Heart left ventricle (tissue), 11 donors: ENCODE data around the gene MST1R. TPM values are rescaled to one million over a fixed set of nuclear protein-coding genes. Genes with fewer than 3 reads are reported as not detected.

ENCODE experiments used
- polyA plus RNA-seq, 2 donors: library from polyadenylated mRNA; stranded (reverse); fragments of 200-250 nt; gene quantifications; one replicate each; pipeline ENCODE4 v1.2.3, GENCODE V29; 2013
- total RNA-seq, 9 donors: library from RNA; depleted of rRNA in 2 of 9; stranded (reverse); fragments of >200 nt in 2 of 9; fragmentation: NEBNext Ultra II Directional in 3 of 9; extraction: Animal tissue kit (Norgen Biotek cat#: 25700) in 3 of 9; gene quantifications; one replicate each; pipeline versions ENCODE4 v1.1.0 to v1.2.4, GENCODE V29; 2016 to 2023
- donor health status: ischemic (EF 13 %, LVEDD 7.1; RV severe dilation, severe dysfunction).
- donor health status: healthy with polysubstance abuse.
- donor health status: DM: no; HTN: yes; CAD: no.
- donor health status: DM: no; HTN: no; CAD: no.
- donor health status: ischemic (EF 25% LVEDD 5.7; RV mildly dilated, moderate dysfunction).
- donor health status: healthy.
- donor health status: DM: yes; HTN: yes; CAD: no.
- donor health status: PGD.
- donor health status: nonischemic (EF 23%, LVEDD 6.1; RV moderate dilation, normal function).

The MST1R gene
- total and polyA plus RNA-seq, 11 donors: 0.79 to 8.9 (median 1.8) TPM

Other genes starting within 250 kb of the MST1R start
- gene APEH, start 229.5 kb downstream of the MST1R start, total RNA-seq: 100 to 1,000 TPM in 6 of 9 donors, 10 to 100 TPM in 3; 74.6 to 136 (median 105) TPM
- gene APEH, start 229.5 kb downstream of the MST1R start, polyA plus RNA-seq: 10 to 100 TPM; 18.3 to 84.9 TPM
- 10 to 100 TPM in 1 of 9 donors, 1 to 10 TPM in 8; 1.8 to 29.4 (median 3.2) TPM for gene MST1, start 214.4 kb downstream of the MST1R start, total RNA-seq
- gene MST1, start 214.4 kb downstream of the MST1R start, polyA plus RNA-seq: 1 to 10 TPM; 2.0 to 4.4 TPM
- gene RNF123, start 214.3 kb downstream of the MST1R start, total RNA-seq: 10 to 100 TPM; 44.6 to 61.4 (median 49.5) TPM
- gene RNF123, start 214.3 kb downstream of the MST1R start, polyA plus RNA-seq: 10 to 100 TPM; 27.7 to 28.5 TPM
- gene AMIGO3, start 184.2 kb downstream of the MST1R start, total RNA-seq: 1 to 10 TPM in 1 of 9 donors, under 1 TPM in 2, not detected in 6; 0.14 to 1.4 (median 0.40) TPM
- under 1 TPM; 0.69 to 0.76 TPM for gene AMIGO3, start 184.2 kb downstream of the MST1R start, polyA plus RNA-seq
- 10 to 100 TPM in 8 of 9 donors, 1 to 10 TPM in 1; 9.4 to 21.8 (median 13.7) TPM for gene GMPPB, start 179.9 kb downstream of the MST1R start, total RNA-seq
- 10 to 100 TPM in 1 of 2 donors, 1 to 10 TPM in 1; 7.6 to 53.7 TPM for gene GMPPB, start 179.9 kb downstream of the MST1R start, polyA plus RNA-seq
- gene IP6K1, start 117.3 kb downstream of the MST1R start, total RNA-seq: 10 to 100 TPM; 12.6 to 36.6 (median 20.4) TPM
- 10 to 100 TPM in 1 of 2 donors, 1 to 10 TPM in 1; 8.9 to 29.3 TPM for gene IP6K1, start 117.3 kb downstream of the MST1R start, polyA plus RNA-seq
- gene CDHR4, start 104.0 kb downstream of the MST1R start, total RNA-seq: not detected
- gene CDHR4, start 104.0 kb downstream of the MST1R start, polyA plus RNA-seq: not detected
- gene INKA1, start 100.6 kb downstream of the MST1R start, total RNA-seq: 1 to 10 TPM; 1.1 to 5.0 (median 3.3) TPM
- gene INKA1, start 100.6 kb downstream of the MST1R start, polyA plus RNA-seq: 1 to 10 TPM; 3.0 to 4.2 TPM
- gene UBA7, start 89.9 kb downstream of the MST1R start, total RNA-seq: 10 to 100 TPM; 13.7 to 72.1 (median 22.1) TPM
- gene UBA7, start 89.9 kb downstream of the MST1R start, polyA plus RNA-seq: 10 to 100 TPM in 1 of 2 donors, 1 to 10 TPM in 1; 8.5 to 22.8 TPM
- gene TRAIP, start 47.3 kb downstream of the MST1R start, total RNA-seq: 1 to 10 TPM in 3 of 9 donors, under 1 TPM in 5, not detected in 1; 0.37 to 6.3 (median 0.99) TPM
- gene TRAIP, start 47.3 kb downstream of the MST1R start, polyA plus RNA-seq: 1 to 10 TPM in 1 of 2 donors, under 1 TPM in 1; 0.72 to 1.3 TPM
- not detected for gene CAMKV, start 34.0 kb downstream of the MST1R start, total RNA-seq
- not detected for gene CAMKV, start 34.0 kb downstream of the MST1R start, polyA plus RNA-seq
- gene MON1A, start 25.9 kb upstream of the MST1R start, total RNA-seq: 10 to 100 TPM in 2 of 9 donors, 1 to 10 TPM in 7; 4.8 to 13.0 (median 7.7) TPM
- gene MON1A, start 25.9 kb upstream of the MST1R start, polyA plus RNA-seq: 10 to 100 TPM in 1 of 2 donors, 1 to 10 TPM in 1; 5.2 to 16.3 TPM
- 10 to 100 TPM; 21.1 to 41.4 (median 32.6) TPM for gene RBM6, start 36.3 kb upstream of the MST1R start, total RNA-seq
- 10 to 100 TPM; 27.6 to 75.1 TPM for gene RBM6, start 36.3 kb upstream of the MST1R start, polyA plus RNA-seq
- gene RBM5, start 185.0 kb upstream of the MST1R start, total RNA-seq: 10 to 100 TPM; 37.4 to 77.3 (median 55.8) TPM
- gene RBM5, start 185.0 kb upstream of the MST1R start, polyA plus RNA-seq: 10 to 100 TPM; 32.5 to 50.2 TPM